Midbrain (tissue), 1 donor: ENCODE measurements around the gene NOX3.
"Not testable (repeated sequence)": the region's sequence is repeated elsewhere in the genome, so short reads cannot be mapped to it uniquely, and the experiment has no call there.

Experiments
- DNase-seq: peaks from one replicate; lab custom pipeline; 2025; lab: John Stamatoyannopoulos, UW

The NOX3 gene

GRCh38 chr6:155455766-155456165 is at the start of gene NOX3:
Gene NOX3 (minus strand): TSS chr6:155455839. CDS start chr6:155455800, 39 bp downstream.
- no peak for DNase-seq

GRCh38 chr6:155504848-155505607 is 49.4 kb upstream of the NOX3 start:
- no peak for DNase-seq

- DNase-seq, result no peak
Measured at GRCh38 chr6:155502393-155502792, 46.8 kb upstream of the NOX3 start.

- no peak for DNase-seq
Measured at GRCh38 chr6:155499574-155499973, 43.9 kb upstream of the NOX3 start.

GRCh38 chr6:155498370-155498769 is 42.7 kb upstream of the NOX3 start:
- DNase-seq, result no peak

GRCh38 chr6:155497273-155497672 is 41.6 kb upstream of the NOX3 start:
- DNase-seq, result no peak

GRCh38 chr6:155495011-155495768 is 39.6 kb upstream of the NOX3 start:
- peak; percentile 39 for DNase-seq

GRCh38 chr6:155493694-155494143 is 38.1 kb upstream of the NOX3 start:
- no peak for DNase-seq

- no peak for DNase-seq
Measured at GRCh38 chr6:155493026-155493693, 37.5 kb upstream of the NOX3 start.

GRCh38 chr6:155492061-155492735 is 36.6 kb upstream of the NOX3 start:
- no peak for DNase-seq

- no peak for DNase-seq
Measured at GRCh38 chr6:155491421-155491820, 35.8 kb upstream of the NOX3 start.

- DNase-seq, result not testable (repeated sequence)
Measured at GRCh38 chr6:155488197-155488596, 32.6 kb upstream of the NOX3 start.

- no peak for DNase-seq
Measured at GRCh38 chr6:155487371-155488130, 31.9 kb upstream of the NOX3 start.

GRCh38 chr6:155486721-155487294 is 31.2 kb upstream of the NOX3 start:
- no peak for DNase-seq

- DNase-seq, result no peak
Measured at GRCh38 chr6:155485756-155486155, 30.1 kb upstream of the NOX3 start.

- DNase-seq, result no peak
Measured at GRCh38 chr6:155483858-155484257, 28.2 kb upstream of the NOX3 start.

GRCh38 chr6:155481215-155481614 is 25.6 kb upstream of the NOX3 start:
- no peak for DNase-seq

- no peak for DNase-seq
Measured at GRCh38 chr6:155473741-155474140, 18.1 kb upstream of the NOX3 start.

- no peak for DNase-seq
Measured at GRCh38 chr6:155472886-155473285, 17.2 kb upstream of the NOX3 start.

- DNase-seq, result not testable (repeated sequence)
Measured at GRCh38 chr6:155470979-155471616, 15.5 kb upstream of the NOX3 start.
